Stimulated activated CD8-positive, alpha-beta memory T cell treated with anti-CD3 and anti-CD28 coated beads, Interleukin-2, amount 100 ng/mL, for 1 hour (primary cell): Measurements from ENCODE around the gene SENP6.
"Not testable (repeated sequence)": the region's sequence is repeated elsewhere in the genome, so short reads cannot be mapped to it uniquely, and the experiment has no call there.

Experiments
- DNase-seq, 2 donors: peaks; one replicate each; pipeline ENCODE4 v3.0.0-alpha.2; 2020; ENCODE audit warnings: low read depth in 2 of 2

SENP6 gene

DNA sequence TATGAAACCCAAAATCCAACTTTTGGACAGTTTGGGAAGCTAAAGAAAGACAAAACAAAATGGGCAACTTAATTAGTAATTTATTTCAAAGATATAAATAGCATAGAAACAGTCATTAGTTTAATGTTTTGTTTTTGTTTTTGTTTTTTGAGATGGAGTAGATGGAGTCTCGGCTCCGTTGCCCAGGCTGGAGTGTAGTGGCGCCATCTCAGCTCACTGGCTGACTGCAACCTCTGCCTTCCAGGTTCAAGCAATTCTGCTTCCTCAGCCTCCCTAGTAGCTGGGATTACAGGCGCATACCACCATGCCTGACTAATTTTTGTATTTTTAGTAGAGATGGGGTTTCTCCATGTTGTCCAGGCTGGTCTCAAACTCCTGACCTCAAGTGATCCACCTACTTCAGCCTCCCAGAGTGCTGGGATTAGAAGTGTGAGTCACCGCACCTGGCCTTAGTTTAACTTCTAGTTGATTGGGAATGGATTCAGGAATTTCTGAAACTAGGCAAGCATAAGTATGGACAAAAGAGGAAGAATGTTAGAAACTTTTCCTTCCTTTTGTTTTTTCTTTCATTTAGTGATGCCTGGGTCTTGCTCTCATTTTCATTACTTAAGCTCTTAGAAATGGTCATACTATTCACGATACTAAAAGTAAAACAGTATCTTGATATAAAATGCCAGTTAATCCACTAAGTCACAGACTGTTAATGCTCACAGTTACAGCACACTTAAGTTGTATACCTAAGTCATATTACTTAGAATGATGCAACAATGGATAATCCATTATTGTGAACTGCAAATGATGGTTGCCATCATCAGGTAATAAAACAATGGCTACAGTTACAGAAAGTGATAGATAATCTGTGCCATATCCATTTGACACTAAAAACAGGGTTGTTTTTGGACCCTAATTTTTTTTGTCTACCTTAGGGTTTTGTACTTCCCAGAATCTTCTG, 8.2 kb downstream of the SENP6 start:
- DNase-seq, result no peak

DNA sequence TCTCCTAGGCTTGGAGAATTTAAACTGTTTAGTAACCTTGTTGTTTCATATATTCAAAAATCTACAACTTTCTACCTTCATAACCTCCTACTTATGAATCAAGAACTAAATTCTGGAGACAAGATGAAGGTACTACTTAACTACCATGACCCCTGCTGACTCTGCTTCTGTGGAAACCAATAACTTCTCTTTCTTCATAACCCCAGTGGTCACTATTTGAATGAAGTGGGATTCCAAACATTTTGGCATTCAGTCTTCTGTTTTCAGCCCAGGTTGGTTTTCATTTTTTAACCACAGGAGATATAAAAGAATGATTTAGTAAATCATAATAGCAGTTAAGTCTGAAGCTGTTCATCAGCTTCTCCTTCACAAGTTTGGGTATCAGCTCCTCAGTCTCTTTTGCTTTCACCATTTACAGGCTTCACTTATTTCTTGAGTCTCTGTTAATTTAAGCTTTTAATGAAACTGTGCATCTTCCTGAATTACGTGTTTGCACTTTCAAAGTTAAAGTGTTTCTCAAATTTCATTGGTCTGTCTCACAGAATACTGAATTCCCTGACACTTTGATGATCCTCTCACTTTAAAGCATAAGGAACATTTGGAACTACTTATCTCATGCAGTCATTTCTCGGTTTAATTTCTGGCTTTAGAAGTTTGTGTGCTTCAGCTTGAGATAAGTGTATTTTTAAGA, 9.5 kb downstream of the SENP6 start:
- DNase-seq, result no peak

DNA sequence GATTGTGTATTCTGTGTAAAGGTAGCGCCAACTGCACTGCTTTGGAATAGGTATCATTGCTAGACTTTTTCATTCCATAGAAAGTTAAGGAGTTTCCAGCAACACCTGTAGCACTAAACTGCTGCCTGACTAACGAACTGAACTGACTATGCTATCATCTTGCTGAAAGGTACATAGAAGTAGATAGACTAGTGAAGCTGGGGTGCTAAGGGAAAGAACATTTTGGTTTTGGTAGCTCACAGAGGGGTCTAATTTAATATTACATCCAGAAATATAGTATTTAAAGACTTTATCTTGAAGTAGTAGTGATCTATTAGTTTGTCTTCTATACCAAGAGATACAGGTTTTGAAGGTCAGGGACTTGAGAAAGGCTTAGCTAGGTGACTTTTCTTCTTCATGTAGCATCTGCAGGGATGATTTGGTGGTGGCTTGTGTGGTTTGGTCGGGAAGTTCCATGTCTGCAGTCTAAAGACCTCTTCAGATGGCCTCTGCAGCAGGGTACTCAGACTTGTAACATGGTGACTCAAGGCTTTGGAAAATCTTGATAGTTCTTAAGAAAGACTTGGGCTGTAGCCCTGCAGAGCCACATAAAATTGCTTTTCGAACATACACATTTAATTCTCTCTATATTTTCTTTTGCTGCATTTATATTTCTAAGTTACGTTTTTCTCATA, 10.2 kb downstream of the SENP6 start:
- no peak for DNase-seq

DNA sequence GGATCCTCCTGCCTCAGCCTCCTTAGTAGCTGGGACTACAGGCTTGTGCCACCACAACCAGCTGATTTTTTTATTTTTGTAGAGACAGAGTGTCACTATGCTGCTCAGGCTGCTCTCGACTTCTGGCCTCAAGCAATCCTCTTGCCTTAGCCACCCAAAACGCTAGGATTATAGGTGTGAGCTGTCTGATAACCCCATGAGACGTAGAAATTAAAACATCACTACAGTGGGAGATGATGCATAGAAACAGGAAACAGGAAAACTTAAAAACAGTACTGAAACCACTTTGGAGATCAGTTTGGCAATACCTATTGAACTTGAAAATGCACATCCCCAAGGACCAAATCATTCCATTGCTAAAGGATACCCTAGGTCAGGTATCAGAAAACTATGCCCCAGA, 10.8 kb downstream of the SENP6 start:
- DNase-seq, result no peak

DNA sequence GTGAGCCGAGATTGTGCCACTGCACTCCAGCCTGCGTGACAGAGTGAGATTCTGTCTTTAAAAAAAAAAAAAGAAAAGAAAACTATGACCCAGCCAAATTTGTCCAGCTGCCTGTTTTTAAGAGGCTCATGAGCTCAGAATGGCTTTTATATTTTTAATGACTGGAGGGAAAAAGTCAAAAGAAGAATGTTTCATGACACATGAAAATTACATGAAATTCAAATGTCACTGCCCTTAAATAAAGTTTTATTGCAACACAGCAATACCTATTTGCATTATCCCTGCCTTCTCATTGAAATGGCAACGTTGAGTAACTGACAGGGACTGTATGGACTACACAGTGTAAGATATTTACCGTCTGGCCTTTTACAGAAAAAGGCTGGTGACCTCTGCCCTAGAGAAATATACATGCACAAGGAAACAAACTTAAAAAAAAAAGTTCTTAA, 11.4 kb downstream of the SENP6 start:
- no peak for DNase-seq

DNA sequence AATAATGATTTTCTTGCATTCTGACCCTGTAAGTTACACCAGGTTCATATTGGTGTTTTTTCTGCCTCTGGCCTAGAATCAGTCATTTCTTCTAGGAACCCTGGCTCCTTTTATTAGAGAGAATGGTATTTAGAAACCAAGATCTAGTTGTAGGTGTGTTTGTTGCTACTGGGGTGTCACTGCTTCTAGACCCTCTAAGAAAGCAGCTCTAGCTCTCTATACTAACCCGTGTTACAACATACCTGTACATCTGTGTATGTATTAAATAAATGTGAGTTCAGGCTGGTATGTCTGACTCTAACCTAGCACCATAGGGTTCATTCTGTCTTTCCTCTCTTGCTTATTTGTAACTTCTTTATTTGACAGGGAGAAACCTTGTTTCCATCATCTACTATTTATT, 16.8 kb downstream of the SENP6 start:
- no peak for DNase-seq

DNA sequence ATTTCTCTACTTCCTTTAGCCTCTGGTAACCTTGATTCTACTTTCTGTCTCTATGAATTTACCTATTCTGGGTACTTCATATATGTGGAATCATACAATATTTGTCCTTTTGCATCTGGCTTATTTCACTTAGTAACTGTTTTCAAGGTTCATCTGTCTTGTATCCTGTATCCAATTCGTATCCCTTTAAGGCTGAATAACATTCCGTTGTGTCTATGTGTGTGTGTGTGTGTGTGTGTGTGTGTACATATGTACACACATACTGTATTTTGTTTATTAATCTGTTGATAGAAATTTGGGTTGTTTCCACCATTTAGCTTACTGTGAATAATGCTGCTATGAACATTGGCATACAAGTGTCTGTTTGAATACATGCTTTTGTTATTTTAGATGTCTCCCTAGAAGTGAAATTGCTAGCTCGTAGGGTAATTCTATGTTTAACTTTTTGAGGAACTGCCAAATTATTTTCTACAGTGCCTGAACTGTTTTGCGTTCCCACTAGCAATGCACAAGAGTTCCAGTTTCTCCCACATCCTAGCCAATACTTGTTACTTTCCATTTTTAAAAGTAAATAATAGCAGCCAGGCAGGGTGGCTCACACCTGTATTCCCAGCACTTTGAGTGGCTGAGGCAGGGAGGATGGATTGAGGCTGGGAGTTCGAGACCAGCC, 17.7 kb downstream of the SENP6 start:
- no peak for DNase-seq

DNA sequence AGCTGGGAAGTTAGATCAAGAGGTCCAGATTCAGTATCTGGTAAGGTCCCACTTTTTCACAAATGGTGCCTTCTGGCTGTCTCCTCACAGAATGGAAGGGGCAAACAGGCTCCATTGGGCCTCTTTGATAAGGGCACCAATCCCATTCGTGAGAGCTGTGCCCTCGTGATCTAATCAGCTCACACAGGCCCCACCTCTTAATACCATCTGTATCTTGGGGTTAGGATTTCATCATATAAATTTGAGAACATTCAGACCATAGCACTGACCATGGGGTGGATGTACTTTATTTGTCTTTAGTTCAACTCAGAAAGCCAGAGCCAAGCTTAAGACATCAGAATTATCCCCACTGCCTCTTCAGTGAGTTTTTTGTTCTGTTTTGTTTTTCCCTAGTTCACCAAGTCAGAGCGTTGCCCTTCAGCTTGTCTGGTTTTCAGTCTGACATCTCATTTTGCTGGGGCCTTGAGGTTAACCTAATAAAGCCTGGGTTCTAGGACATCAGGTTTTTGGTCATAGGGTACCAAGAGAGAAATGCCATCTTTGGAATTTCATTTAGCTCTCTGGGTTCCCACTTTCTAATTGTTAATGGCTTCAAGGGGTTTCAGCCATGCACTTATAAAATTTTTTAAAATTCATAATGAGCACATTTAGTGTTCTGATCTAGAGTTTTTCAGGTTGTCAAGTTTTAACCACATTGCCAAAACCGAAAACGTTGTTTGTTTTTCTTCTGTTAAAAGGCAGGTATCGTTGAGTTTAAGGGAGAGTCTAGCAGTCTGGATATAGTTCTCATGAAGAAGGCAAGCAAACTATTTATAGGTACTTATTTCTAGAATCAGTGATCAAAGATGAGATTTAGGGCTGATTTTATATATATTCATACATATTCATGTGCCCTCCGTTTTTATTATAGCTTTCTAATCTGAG, 19.0 kb downstream of the SENP6 start:
- DNase-seq, result no peak

DNA sequence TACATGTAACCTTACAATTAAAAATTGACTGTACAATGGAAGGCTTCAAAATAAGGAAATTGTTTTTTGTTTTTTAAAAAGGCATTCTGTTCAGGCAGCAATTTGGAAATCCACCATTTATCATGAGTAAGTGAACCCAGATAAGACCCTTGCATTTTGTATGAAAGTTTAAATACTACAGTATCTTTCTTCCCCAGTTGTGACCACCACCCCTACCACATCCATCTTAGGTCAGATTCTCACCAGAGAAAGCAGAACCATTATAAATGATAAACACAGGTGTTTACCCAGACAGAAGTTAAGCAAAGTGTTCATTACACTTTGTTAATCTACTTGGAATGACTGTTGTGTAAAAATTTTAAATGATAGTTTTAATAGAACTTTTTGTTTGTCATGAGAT, 20.2 kb downstream of the SENP6 start:
- no peak for DNase-seq

DNA sequence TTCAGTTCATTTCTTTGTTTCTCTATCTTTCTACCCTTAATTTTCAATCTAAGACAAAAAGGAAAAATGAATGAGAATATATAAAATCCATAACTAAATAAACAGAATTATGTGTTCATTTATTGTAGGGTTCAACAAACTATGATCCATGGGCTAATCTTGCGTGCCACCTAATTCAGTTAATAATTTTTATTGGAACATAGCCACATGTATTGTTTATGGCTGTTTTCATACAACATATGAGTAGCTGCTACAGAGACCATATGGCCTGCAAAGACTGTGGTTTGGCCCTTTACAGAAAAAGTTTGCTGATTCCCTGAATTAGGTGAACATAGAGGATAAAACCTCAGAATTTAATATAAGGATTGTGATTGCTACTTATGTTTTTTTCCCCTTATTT, 21.8 kb downstream of the SENP6 start:
- DNase-seq, result no peak

DNA sequence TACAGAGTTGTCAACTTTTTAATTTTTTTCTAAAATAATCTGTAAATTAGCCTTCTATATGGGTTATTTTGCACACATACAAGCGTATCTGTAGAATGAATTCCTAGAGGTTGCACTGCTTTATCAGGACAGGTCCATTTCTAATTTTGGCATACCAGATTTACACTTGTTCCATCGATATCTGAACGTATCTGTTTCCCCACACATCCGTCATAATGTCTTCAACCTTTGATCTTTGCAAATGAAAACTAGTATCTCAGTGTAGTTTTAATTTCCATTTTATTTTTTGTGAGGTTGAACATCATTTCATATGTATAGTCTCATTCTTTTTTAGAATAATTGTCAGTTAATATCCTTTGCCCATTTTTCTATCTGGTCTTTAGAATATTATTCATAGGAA, 22.7 kb downstream of the SENP6 start:
- no peak for DNase-seq

DNA sequence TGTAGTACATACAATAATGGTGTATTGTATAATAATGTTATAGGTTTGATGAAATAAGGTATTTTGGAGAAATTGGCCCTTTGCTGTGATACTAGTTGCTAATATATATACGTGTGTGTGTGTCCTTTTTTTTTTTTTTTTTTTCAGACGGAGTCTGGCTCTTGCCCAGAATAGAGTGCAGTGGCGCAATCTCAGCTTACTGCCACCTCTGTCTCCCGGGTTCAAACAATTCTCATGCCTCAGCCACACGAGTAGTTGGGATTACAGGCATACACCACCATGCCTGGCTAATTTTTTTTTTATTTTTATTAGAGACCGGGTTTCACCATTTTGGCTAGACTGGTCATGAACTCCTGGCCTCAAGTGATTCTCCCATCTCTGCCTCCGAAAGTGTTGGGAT, 23.3 kb downstream of the SENP6 start:
- no peak for DNase-seq

DNA sequence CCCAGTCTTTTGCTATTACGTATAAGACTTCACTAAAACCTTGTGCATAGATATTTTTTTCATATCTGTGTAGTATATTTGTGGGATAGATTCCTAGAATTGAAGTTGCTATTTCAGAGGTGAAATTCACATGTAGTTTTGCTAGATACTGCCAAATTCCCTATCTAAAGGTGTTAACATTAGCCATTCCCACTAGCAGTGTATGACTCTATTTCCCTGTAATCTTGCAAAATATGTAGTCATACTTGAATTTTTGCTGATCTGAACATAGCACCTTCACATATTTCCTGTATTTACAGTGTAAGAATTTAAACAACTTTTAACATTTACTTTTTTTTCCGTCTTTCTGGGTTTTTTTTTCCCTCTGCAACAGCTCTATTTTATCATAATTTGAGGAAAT, 24.9 kb downstream of the SENP6 start:
- DNase-seq, result no peak

DNA sequence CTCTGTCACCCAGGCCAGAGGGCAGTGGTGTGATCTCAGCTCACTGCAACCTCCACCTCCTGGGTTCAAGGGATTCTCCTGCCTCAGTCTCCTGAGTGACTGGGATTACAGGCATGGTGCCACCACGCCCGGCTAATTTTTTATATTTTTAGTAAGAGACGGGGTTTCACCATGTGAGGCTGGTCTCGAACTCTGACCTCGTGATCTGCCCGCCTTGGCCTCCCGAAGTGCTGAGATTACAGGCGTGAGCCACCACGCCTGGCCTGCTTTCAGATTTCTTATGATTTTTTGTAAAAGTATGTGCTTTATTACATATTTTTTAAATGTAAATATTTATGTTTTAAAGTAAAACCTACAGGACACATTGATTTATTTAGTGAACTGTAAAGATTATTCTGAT, 26.0 kb downstream of the SENP6 start:
- not testable (repeated sequence) for DNase-seq

DNA sequence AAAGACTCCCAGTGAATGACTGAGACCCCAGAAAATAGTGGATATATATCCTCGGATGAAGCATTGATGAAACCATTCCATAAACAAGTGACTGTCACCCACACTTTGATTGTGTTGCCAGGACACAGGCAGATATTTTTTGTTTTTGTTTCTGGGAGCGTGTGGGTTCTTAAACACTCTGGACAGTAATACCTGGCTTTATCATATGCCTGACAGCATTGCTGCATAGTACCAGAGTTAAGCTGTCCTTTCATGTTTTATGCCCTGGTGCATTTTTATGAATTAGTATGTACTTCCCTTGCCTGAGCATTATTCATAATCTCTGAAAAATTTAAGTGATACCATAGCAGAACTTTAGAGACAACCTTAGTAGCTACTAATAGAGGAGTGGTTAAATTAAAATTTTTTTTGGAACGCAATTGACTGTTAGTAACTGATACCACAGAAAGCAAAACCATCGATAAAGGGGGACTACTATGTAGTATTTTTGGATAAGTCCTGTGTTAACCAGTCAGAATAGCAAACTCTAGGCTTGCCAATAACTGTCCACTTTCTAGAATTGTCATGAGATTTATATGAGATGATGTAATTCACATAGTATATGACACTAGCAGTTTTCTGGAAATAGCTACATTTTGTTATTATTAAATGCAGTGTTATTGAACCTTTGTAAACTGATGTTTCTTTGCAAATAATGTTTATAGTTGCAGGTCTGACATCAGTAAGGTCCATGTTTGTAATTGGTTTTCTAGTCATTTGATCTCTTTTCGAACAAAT, 30.4 kb downstream of the SENP6 start:
- DNase-seq, result no peak

DNA sequence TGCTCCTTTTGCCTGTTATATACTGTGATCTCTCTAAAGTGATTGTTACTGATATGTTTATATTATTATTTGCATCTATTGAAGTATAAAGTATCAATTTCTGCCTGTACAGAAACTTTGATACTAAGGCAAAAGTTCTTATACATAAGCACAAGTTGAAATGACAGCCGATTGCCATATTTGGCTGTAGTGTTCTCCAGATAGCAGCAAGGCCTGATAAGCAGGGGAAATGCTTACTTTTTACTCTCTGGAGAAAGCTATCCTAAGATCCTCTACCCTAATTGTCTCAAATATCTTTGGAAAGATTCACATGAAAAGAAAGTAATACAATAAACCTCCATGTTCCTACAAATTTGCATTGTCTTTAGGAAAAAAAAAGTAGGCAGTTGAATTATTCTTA, 31.4 kb downstream of the SENP6 start:
- DNase-seq, result no peak

DNA sequence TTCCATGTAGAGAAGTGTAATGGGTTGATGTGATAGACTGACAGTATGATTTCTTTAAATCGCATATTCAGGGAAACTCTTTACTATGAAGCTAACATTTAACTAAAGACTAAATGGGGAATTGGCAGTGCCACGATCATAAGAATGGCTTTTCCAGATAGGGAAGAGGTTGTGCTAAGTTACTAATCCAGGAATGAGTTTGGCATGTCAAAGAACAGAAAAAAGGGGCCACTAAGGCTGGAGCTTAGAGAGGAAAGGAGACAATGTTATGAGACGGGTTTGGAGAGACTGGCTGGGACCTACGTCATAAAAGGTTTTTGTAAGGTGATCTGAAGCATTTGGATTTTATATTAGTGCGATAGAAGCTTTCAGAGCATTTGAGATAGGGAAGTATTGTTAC, 40.6 kb downstream of the SENP6 start:
- no peak for DNase-seq

DNA sequence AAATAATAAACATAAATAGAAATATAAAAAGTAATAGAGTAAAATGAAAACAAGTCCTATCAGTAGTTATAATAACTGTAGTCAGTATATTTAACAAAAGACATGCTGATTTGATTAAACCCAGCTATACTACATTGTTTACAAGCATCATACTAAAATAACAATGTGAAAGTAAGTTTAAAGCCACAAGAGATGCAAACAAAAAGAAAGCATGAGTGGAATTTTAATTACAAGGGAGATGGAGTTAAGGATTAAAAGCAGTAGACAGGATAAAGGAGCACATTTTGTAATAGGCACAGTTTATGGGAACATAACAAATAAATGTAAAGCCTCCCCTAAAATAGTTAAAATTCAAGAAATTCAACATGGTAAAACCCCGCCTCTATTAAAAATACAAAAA, 41.5 kb downstream of the SENP6 start:
- no peak for DNase-seq

DNA sequence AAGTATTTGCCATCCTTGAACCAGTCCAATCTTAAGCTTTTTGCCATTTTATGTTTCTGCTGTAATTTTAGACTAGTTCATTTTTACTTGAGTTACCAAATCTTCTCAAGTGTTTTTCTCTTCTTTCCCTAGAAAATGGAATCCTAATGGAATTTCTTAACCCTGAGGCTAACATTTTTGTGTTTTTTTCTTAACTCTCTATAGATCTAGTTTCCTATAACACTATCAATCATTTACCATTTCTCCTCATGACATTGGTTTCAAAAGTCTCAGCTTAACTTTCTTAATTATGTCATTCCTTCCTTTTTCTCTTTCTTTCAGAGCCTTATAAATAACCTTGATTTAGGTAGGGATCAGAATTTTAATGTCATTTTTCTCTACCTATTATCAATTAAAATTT, 54.8 kb downstream of the SENP6 start:
- DNase-seq, result no peak

DNA sequence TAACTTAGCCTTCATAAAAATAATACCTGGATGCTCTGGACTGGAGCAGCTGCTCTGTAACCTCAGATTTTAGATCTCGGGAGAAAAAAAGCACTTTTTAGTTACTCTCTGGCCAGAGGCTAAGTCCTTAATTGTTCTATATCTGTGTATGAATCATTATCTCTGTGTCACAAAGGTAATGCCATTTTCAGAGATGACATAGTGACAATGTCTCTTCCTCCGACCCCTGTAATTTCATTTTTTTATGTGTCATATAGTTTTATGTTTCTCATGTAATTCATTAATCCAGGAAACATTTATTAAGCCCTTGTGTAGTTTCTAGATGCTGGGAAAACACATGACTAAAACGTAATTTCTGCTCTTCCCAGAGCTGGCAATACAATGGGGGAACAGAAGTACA, 55.6 kb downstream of the SENP6 start:
- no peak for DNase-seq
